DND-41 (cell line): ENCODE measurements around the gene GPC6.

Experiments used
- ATAC-seq: fragments of 200-7000 bp; cut with Tn5 transposase; 3 replicates; pipeline ENCODE4 v1.9.1; 2021; ENCODE audit warnings: low read depth; ENCODE audit not compliant: insufficient read depth
- DNase-seq: peaks from one replicate; pipeline ENCODE4 v3.0.0-alpha.2; 2020
- H2AFZ ChIP-seq: 2 replicates; pipeline ENCODE4 v1.6.0; 2012; ENCODE audit warnings: low read depth, low read length
- H3K27ac ChIP-seq: 2 replicates; pipeline ENCODE4 v1.5.1; 2012; ENCODE audit warnings: low read length, inconsistent platforms
- H3K27me3 ChIP-seq: fragments of 200-600 bp; sonication (generic); 2 replicates; pipeline ENCODE4 v1.6.0; 2012; ENCODE audit warnings: low read length, mild to moderate bottlenecking, inconsistent platforms; ENCODE audit not compliant: insufficient read depth, poor library complexity
- H3K36me3 ChIP-seq: 2 replicates; pipeline ENCODE4 v1.5.1; 2012; ENCODE audit warnings: low read length, inconsistent platforms; ENCODE audit not compliant: insufficient read depth
- H3K4me1 ChIP-seq: 2 replicates; pipeline ENCODE4 v1.5.1; 2012; ENCODE audit warnings: mild to moderate bottlenecking, low read length; ENCODE audit not compliant: insufficient read depth
- H3K4me2 ChIP-seq: 2 replicates; pipeline ENCODE4 v1.6.0; 2012; ENCODE audit warnings: mild to moderate bottlenecking, moderate library complexity, low read length, inconsistent platforms; ENCODE audit not compliant: insufficient read depth
- H3K4me3 ChIP-seq, 2 experiments: fragments of 200-600 bp in 1 of 2; shearing (Covaris generic) in 1 of 2; 2 replicates each; pipeline ENCODE4 v1.5.1; 2012 to 2016; ENCODE audit warnings: inconsistent platforms in 2 of 2, low read length in 2 of 2, mild to moderate bottlenecking in 2 of 2, low read depth in 1 of 2, moderate library complexity in 1 of 2
- H3K79me2 ChIP-seq: 2 replicates; pipeline ENCODE4 v1.6.0; 2012; ENCODE audit warnings: low read length, inconsistent platforms; ENCODE audit not compliant: insufficient read depth
- H3K9ac ChIP-seq: 2 replicates; pipeline ENCODE4 v1.6.0; 2012; ENCODE audit warnings: low read depth, mild to moderate bottlenecking, inconsistent platforms, low read length, moderate library complexity
- H3K9me3 ChIP-seq: 2 replicates; pipeline ENCODE4 v1.5.1; 2012; ENCODE audit warnings: low read length, moderate library complexity, mild to moderate bottlenecking, inconsistent platforms; ENCODE audit not compliant: insufficient read depth, severe bottlenecking
- H4K20me1 ChIP-seq: 2 replicates; pipeline ENCODE4 v1.6.0; 2012; ENCODE audit warnings: low read length; ENCODE audit not compliant: insufficient read depth
- EZH2 ChIP-seq: IDR thresholded peaks from 3 replicates; pipeline ENCODE4 v1.6.1; 2012; ENCODE audit warnings: borderline replicate concordance, low read depth, mild to moderate bottlenecking, moderate library complexity, low read length, inconsistent platforms; ENCODE audit not compliant: severe bottlenecking
- TF ChIP-seq, protein P1 (sequence below): IDR thresholded peaks from 2 replicates; pipeline ENCODE4 v1.5.1; 2012; ENCODE audit warnings: borderline replicate concordance, low read length, moderate library complexity, mild to moderate bottlenecking; ENCODE audit not compliant: poor library complexity, severe bottlenecking; ENCODE audit errors: extremely low read depth

Gene GPC6

GRCh38 chr13:93730780-93731179 lies 504.2 kb downstream of the GPC6 start:
- Histone ChIP-seq H3K4me2 (no peak overlapping the region), H3K9me3 (no peaks in the 10 kb centered on the region), H3K27ac (no peak overlapping the region), H4K20me1 (no peaks in the 10 kb centered on the region), H3K36me3 (no peaks in the 10 kb centered on the region), H3K79me2 (no peaks in the 10 kb centered on the region), H3K27me3 (no peaks in the 10 kb centered on the region), H2AFZ (no peak overlapping the region), H3K4me1 (no peaks in the 10 kb centered on the region), H3K9ac (no peak overlapping the region), H3K4me3 (no peak overlapping the region)
- TF ChIP-seq, protein P1, sequence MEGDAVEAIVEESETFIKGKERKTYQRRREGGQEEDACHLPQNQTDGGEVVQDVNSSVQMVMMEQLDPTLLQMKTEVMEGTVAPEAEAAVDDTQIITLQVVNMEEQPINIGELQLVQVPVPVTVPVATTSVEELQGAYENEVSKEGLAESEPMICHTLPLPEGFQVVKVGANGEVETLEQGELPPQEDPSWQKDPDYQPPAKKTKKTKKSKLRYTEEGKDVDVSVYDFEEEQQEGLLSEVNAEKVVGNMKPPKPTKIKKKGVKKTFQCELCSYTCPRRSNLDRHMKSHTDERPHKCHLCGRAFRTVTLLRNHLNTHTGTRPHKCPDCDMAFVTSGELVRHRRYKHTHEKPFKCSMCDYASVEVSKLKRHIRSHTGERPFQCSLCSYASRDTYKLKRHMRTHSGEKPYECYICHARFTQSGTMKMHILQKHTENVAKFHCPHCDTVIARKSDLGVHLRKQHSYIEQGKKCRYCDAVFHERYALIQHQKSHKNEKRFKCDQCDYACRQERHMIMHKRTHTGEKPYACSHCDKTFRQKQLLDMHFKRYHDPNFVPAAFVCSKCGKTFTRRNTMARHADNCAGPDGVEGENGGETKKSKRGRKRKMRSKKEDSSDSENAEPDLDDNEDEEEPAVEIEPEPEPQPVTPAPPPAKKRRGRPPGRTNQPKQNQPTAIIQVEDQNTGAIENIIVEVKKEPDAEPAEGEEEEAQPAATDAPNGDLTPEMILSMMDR = no peak
- no peak for TF ChIP-seq EZH2
- ATAC-seq (no peak), DNase-seq (no peak)

GRCh38 chr13:93732186-93732585 lies 505.6 kb downstream of the GPC6 start:
- Histone ChIP-seq H3K27ac (no peak overlapping the region), H3K9me3 (no peaks in the 10 kb centered on the region), H3K4me2 (no peak overlapping the region), H3K36me3 (no peaks in the 10 kb centered on the region), H3K4me3 (no peak overlapping the region), H4K20me1 (no peaks in the 10 kb centered on the region), H3K9ac (no peak overlapping the region), H3K27me3 (no peaks in the 10 kb centered on the region), H3K4me1 (no peaks in the 10 kb centered on the region), H2AFZ (no peak overlapping the region), H3K79me2 (no peaks in the 10 kb centered on the region)
- ATAC-seq (no peak), DNase-seq (no peak)
- TF ChIP-seq EZH2 = no peak
- TF ChIP-seq, protein P1 = no peak

GRCh38 chr13:93736081-93736480 lies 509.5 kb downstream of the GPC6 start:
- Histone ChIP-seq H3K27me3 (peaks cover 2% of the 10 kb centered on the region), H3K4me2 (no peak overlapping the region), H3K4me1 (no peaks in the 10 kb centered on the region), H3K9me3 (no peaks in the 10 kb centered on the region), H2AFZ (no peak overlapping the region), H3K79me2 (no peaks in the 10 kb centered on the region), H3K4me3 (no peak overlapping the region), H3K9ac (no peak overlapping the region), H4K20me1 (no peaks in the 10 kb centered on the region), H3K27ac (no peak overlapping the region), H3K36me3 (no peaks in the 10 kb centered on the region)
- ATAC-seq (no peak), DNase-seq (no peak)
- no peak for TF ChIP-seq EZH2
- TF ChIP-seq, protein P1 = no peak

- Histone ChIP-seq H3K9me3 (no peaks in the 10 kb centered on the region), H4K20me1 (no peaks in the 10 kb centered on the region), H3K79me2 (no peaks in the 10 kb centered on the region), H3K4me3 (no peak overlapping the region), H3K4me1 (no peaks in the 10 kb centered on the region), H3K27ac (no peak overlapping the region), H3K9ac (no peak overlapping the region), H3K36me3 (no peaks in the 10 kb centered on the region), H2AFZ (no peak overlapping the region), H3K27me3 (peaks cover 2% of the 10 kb centered on the region), H3K4me2 (no peak overlapping the region)
- ATAC-seq = no peak
- TF ChIP-seq, protein P1 = no peak
- no peak for TF ChIP-seq EZH2
- DNase-seq = no peak
Observed at GRCh38 chr13:93736909-93737308, 510.3 kb downstream of the GPC6 start.
